Measurements from ENCODE around the gene KLHL8.

DNA sequence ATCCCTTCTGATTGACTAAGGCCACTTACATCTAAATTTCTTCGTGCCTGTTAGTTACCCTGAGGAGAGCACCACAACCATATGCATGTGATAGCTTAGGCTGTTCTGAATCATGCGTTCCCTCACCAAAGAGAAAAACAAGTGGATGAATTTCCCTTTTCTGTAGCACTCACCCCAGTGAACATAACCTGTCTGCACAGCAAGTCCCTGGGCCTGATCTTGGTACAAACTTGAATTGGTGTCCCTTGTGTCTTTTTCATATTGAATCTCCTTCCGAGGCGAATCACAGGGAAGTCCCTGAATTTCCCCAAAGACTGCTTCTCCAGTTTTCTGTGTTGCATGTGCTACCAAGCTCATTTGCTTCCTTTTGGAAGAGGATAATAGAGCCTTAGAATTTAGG, 100.4 kb downstream of the KLHL8 start:
- TF ChIP-seq POLR2AphosphoS5 (IDR thresholded peaks at IDR 0.05) (no peak), POLR2A (IDR thresholded peaks at IDR 0.05) (no peak)
- TF ChIP-seq, protein P1, sequence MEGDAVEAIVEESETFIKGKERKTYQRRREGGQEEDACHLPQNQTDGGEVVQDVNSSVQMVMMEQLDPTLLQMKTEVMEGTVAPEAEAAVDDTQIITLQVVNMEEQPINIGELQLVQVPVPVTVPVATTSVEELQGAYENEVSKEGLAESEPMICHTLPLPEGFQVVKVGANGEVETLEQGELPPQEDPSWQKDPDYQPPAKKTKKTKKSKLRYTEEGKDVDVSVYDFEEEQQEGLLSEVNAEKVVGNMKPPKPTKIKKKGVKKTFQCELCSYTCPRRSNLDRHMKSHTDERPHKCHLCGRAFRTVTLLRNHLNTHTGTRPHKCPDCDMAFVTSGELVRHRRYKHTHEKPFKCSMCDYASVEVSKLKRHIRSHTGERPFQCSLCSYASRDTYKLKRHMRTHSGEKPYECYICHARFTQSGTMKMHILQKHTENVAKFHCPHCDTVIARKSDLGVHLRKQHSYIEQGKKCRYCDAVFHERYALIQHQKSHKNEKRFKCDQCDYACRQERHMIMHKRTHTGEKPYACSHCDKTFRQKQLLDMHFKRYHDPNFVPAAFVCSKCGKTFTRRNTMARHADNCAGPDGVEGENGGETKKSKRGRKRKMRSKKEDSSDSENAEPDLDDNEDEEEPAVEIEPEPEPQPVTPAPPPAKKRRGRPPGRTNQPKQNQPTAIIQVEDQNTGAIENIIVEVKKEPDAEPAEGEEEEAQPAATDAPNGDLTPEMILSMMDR (IDR thresholded peaks at IDR 0.05), result no peak

Data from transverse colon (tissue), 4 donors.